HG02759 (cell line): ENCODE measurements around the gene TBX5.

Experiments used
- ATAC-seq: cut with Tn5 transposase; IDR thresholded peaks from one replicate; pipeline ENCODE4 v1.9.1; 2021; ENCODE audit warnings: mild to moderate bottlenecking, moderate library complexity; ENCODE audit not compliant: unreplicated experiment

The TBX5 gene

GRCh38 chr12:114405519-114406271, at the start of gene TBX5:
Gene TBX5, minus strand, starts transcription at chr12:114406144. Its CDS starts 2,246 bp downstream, at chr12:114403898.
- no peak for ATAC-seq

- ATAC-seq = no peak
Measured at GRCh38 chr12:114451657-114452056, 45.7 kb upstream of the TBX5 start.

GRCh38 chr12:114450515-114451300, 44.8 kb upstream of the TBX5 start:
- no peak for ATAC-seq

- no peak for ATAC-seq
Measured at GRCh38 chr12:114450019-114450418, 44.1 kb upstream of the TBX5 start.

GRCh38 chr12:114448618-114448933, 42.6 kb upstream of the TBX5 start:
- ATAC-seq = no peak

- ATAC-seq = no peak
Measured at GRCh38 chr12:114447799-114448617, 42.1 kb upstream of the TBX5 start.

GRCh38 chr12:114447274-114447716, 41.4 kb upstream of the TBX5 start:
- no peak for ATAC-seq

- no peak for ATAC-seq
Measured at GRCh38 chr12:114445401-114446323, 39.7 kb upstream of the TBX5 start.

- ATAC-seq = no peak
Measured at GRCh38 chr12:114444422-114445279, 38.7 kb upstream of the TBX5 start.

- no peak for ATAC-seq
Measured at GRCh38 chr12:114443607-114444421, 37.9 kb upstream of the TBX5 start.

GRCh38 chr12:114442578-114442977, 36.6 kb upstream of the TBX5 start:
- no peak for ATAC-seq

- no peak for ATAC-seq
Measured at GRCh38 chr12:114441545-114441944, 35.6 kb upstream of the TBX5 start.

GRCh38 chr12:114441039-114441383, 35.1 kb upstream of the TBX5 start:
- no peak for ATAC-seq

- ATAC-seq = no peak
Measured at GRCh38 chr12:114440270-114441038, 34.5 kb upstream of the TBX5 start.

GRCh38 chr12:114439817-114440216, 33.9 kb upstream of the TBX5 start:
- no peak for ATAC-seq

- ATAC-seq = no peak
Measured at GRCh38 chr12:114439261-114439683, 33.3 kb upstream of the TBX5 start.

GRCh38 chr12:114438635-114439256, 32.8 kb upstream of the TBX5 start:
- no peak for ATAC-seq
